Thoracic aorta (tissue), 2 donors: ENCODE results near the gene GCLC. TPM values are rescaled to one million over a fixed set of nuclear protein-coding genes. Genes with fewer than 3 reads are reported as not detected.

Experiments
- ATAC-seq: fragments of 150-250 bp; one replicate; pipeline ENCODE4 v1.8.0; 2017; ENCODE audit warnings: low read depth; ENCODE audit not compliant: insufficient number of reproducible peaks, low FRiP score
- DNase-seq: peaks from one replicate; pipeline ENCODE4 v3.0.0-alpha.2; 2020; ENCODE audit warnings: low spot score
- H3K27ac ChIP-seq, 2 donors: fragments of 200-600 bp; sonication (generic); 1 replicate in 1 of 2; 2 replicates in 1 of 2; pipeline ENCODE4 v1.5.1; 2016; ENCODE audit warnings: mild to moderate bottlenecking in 2 of 2, moderate library complexity in 2 of 2
- H3K27me3 ChIP-seq: fragments of 200-600 bp; sonication (generic); replicated peaks from 2 replicates; pipeline ENCODE4 v1.6.0; 2016; ENCODE audit warnings: mild to moderate bottlenecking; ENCODE audit not compliant: insufficient read depth
- H3K36me3 ChIP-seq: fragments of 200-600 bp; sonication (generic); one replicate; pipeline ENCODE4 v1.5.1; 2016
- H3K4me1 ChIP-seq, 2 donors: fragments of 200-600 bp; sonication (generic); 1 replicate in 1 of 2; 2 replicates in 1 of 2; pipeline versions ENCODE4 v1.5.1 to v1.6.0; 2016; ENCODE audit warnings: low read depth in 2 of 2, mild to moderate bottlenecking in 1 of 2; ENCODE audit not compliant: control insufficient read depth in 1 of 2
- H3K4me3 ChIP-seq: fragments of 200-600 bp; sonication (generic); 2 replicates; pipeline ENCODE4 v1.5.1; 2016; ENCODE audit warnings: mild to moderate bottlenecking
- H3K9me3 ChIP-seq: fragments of 200-600 bp; sonication (generic); 2 replicates; pipeline ENCODE4 v1.5.1; 2016
- CTCF ChIP-seq: fragments of 200-600 bp; sonication (generic); IDR thresholded peaks from one replicate; pipeline ENCODE4 v1.5.1; 2019; ENCODE audit warnings: antibody characterized with exemption
- total RNA-seq, 2 donors: library from RNA; depleted of rRNA; stranded (reverse); fragments of >200 nt; gene quantifications; one replicate each; pipeline versions ENCODE4 v1.1.0 to v1.2.3, GENCODE V29; 2016

Gene GCLC
- total RNA-seq, 2 donors from 2014 or later: 26.5 to 29.6 TPM

- no peak for DNase-seq
- no peaks in the 10 kb centered on the region for H3K36me3 ChIP-seq
- no peaks in the 10 kb centered on the region for H3K27me3 ChIP-seq
- H3K27ac ChIP-seq: no peak overlapping the region
- no peaks in the 10 kb centered on the region for H3K4me1 ChIP-seq
- no peak for TF ChIP-seq CTCF
- no peaks in the 10 kb centered on the region for H3K9me3 ChIP-seq
- no peak overlapping the region for H3K4me3 ChIP-seq
- ATAC-seq: no peak
Measured at GRCh38 chr6:53568776-53569616, 24.1 kb upstream of the GCLC start.

DNA sequence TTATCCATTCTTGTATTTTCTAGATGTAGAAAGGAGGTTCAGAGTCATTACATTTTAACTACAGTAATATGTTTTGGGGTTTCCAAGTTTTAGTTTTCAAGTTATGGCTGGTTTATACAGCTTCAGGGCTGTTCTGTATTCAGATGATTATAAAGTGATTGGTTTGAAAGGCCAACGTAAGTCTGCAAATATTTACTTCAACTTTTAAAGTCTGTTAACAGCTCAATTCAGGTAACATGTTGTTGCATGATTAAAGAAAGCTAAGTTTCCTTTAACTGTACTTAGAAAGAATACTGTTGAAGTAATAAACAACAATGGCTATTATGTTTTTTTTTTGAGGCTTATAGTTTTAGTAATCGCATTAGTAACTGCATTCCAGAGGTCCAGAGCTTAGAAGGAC lies 22.8 kb upstream of the GCLC start:
- no peaks in the 10 kb centered on the region for H3K9me3 ChIP-seq
- H3K27ac ChIP-seq: no peak overlapping the region
- H3K36me3 ChIP-seq: no peaks in the 10 kb centered on the region
- H3K27me3 ChIP-seq: no peaks in the 10 kb centered on the region
- ATAC-seq (no peak), DNase-seq (no peak)
- no peaks in the 10 kb centered on the region for H3K4me1 ChIP-seq
- H3K4me3 ChIP-seq: no peak overlapping the region
- TF ChIP-seq CTCF: no peak

GRCh38 chr6:53566755-53567154 lies 21.9 kb upstream of the GCLC start:
- ATAC-seq (no peak), DNase-seq (no peak)
- H3K4me1 ChIP-seq: no peaks in the 10 kb centered on the region
- TF ChIP-seq CTCF: no peak
- no peak overlapping the region for H3K27ac ChIP-seq
- no peaks in the 10 kb centered on the region for H3K9me3 ChIP-seq
- no peak overlapping the region for H3K4me3 ChIP-seq
- no peaks in the 10 kb centered on the region for H3K27me3 ChIP-seq
- no peaks in the 10 kb centered on the region for H3K36me3 ChIP-seq

- TF ChIP-seq CTCF: no peak
- ATAC-seq: no peak
- no peak overlapping the region for H3K4me3 ChIP-seq
- H3K27me3 ChIP-seq: no peaks in the 10 kb centered on the region
- H3K9me3 ChIP-seq: no peaks in the 10 kb centered on the region
- H3K27ac ChIP-seq: no peak overlapping the region
- no peaks in the 10 kb centered on the region for H3K4me1 ChIP-seq
- no peak for DNase-seq
- H3K36me3 ChIP-seq: no peaks in the 10 kb centered on the region
Measured at GRCh38 chr6:53565886-53566285, 21.0 kb upstream of the GCLC start.

GRCh38 chr6:53564401-53565065 lies 19.6 kb upstream of the GCLC start:
- Histone ChIP-seq H3K4me3 (no peak overlapping the region), H3K27ac (no peak overlapping the region), H3K4me1 (no peaks in the 10 kb centered on the region), H3K36me3 (no peaks in the 10 kb centered on the region), H3K9me3 (no peaks in the 10 kb centered on the region), H3K27me3 (no peaks in the 10 kb centered on the region)
- ATAC-seq (no peak), DNase-seq (no peak)
- TF ChIP-seq CTCF: no peak
